Liver (tissue), 9 donors: ENCODE measurements around the gene OGFOD3. TPM values are rescaled to one million over a fixed set of nuclear protein-coding genes. Genes with fewer than 3 reads are reported as not detected.
"Not testable (repeated sequence)": the region's sequence is repeated elsewhere in the genome, so short reads cannot be mapped to it uniquely, and the experiment has no call there.

Experiments
- DNase-seq: peaks from one replicate; pipeline ENCODE4 v3.0.0-alpha.2; 2017; ENCODE audit warnings: low spot score
- H3K27ac ChIP-seq, 2 donors: one replicate each; pipeline ENCODE4 v1.7.0; 2013; ENCODE audit warnings: inconsistent platforms in 2 of 2, low read length in 2 of 2, control low read depth in 1 of 2, low read depth in 1 of 2, mild to moderate bottlenecking in 1 of 2
- H3K27me3 ChIP-seq, 4 donors: one replicate each; pipeline versions ENCODE4 v1.6.1 to v1.7.0; 2013; ENCODE audit warnings: low read length in 3 of 4, inconsistent platforms in 1 of 4, mild to moderate bottlenecking in 1 of 4, moderate library complexity in 1 of 4; ENCODE audit not compliant: control insufficient read depth in 4 of 4, insufficient read depth in 4 of 4
- H3K36me3 ChIP-seq, 4 donors: one replicate each; pipeline versions ENCODE4 v1.6.1 to v1.7.0; 2013; ENCODE audit warnings: low read length in 3 of 4, mild to moderate bottlenecking in 3 of 4, low read depth in 1 of 4, moderate library complexity in 1 of 4; ENCODE audit not compliant: control insufficient read depth in 4 of 4, insufficient read depth in 3 of 4
- H3K4me1 ChIP-seq, 4 donors: one replicate each; pipeline versions ENCODE4 v1.6.1 to v1.7.0; 2013; ENCODE audit warnings: low read length in 3 of 4, mild to moderate bottlenecking in 3 of 4, moderate library complexity in 1 of 4; ENCODE audit not compliant: control insufficient read depth in 4 of 4, insufficient read depth in 4 of 4
- H3K4me3 ChIP-seq, 3 donors: one replicate each; pipeline versions ENCODE4 v1.6.1 to v1.7.0; 2013; ENCODE audit warnings: low read length in 3 of 3, control low read depth in 1 of 3, low read depth in 1 of 3, mild to moderate bottlenecking in 1 of 3
- H3K9ac ChIP-seq, 2 donors: one replicate each; pipeline ENCODE4 v1.7.0; 2013; ENCODE audit warnings: low read length in 2 of 2, mild to moderate bottlenecking in 2 of 2, moderate library complexity in 2 of 2, control low read depth in 1 of 2, low read depth in 1 of 2
- H3K9me3 ChIP-seq, 4 donors: one replicate each; pipeline versions ENCODE4 v1.6.1 to v1.7.0; 2013; ENCODE audit warnings: low read length in 3 of 4; ENCODE audit not compliant: control insufficient read depth in 4 of 4
- ATF3 ChIP-seq: IDR thresholded peaks from 2 replicates; pipeline ENCODE4 v1.6.1; 2016; ENCODE audit warnings: antibody characterized with exemption
- CTCF ChIP-seq: fragments of 150-350 bp; IDR thresholded peaks from 2 replicates; pipeline ENCODE4 v1.5.1; 2017; ENCODE audit warnings: improper control_type of control experiment, low read depth, low read length; ENCODE audit not compliant: missing input control
- EGR1 ChIP-seq, 2 donors: IDR thresholded peaks; 2 replicates each; pipeline ENCODE4 v1.6.1; 2016 to 2018; ENCODE audit warnings: antibody characterized with exemption in 2 of 2, low read depth in 2 of 2
- FOXA1 ChIP-seq: IDR thresholded peaks from 2 replicates; pipeline ENCODE4 v1.6.1; 2016; ENCODE audit warnings: antibody characterized with exemption
- FOXA2 ChIP-seq: IDR thresholded peaks from 2 replicates; pipeline ENCODE4 v1.6.1; 2016; ENCODE audit warnings: antibody characterized with exemption
- GABPA ChIP-seq, 2 donors: IDR thresholded peaks in 1 of 2; conservative IDR thresholded peaks in 1 of 2; 2 replicates each; pipeline ENCODE4 v1.6.1; 2016; ENCODE audit warnings: antibody characterized with exemption in 2 of 2, mild to moderate bottlenecking in 1 of 2, moderate library complexity in 1 of 2
- HNF4A ChIP-seq, 2 donors: conservative IDR thresholded peaks; 2 replicates each; pipeline ENCODE4 v1.6.1; 2016; ENCODE audit warnings: antibody characterized with exemption in 2 of 2, mild to moderate bottlenecking in 2 of 2
- HNF4G ChIP-seq: IDR thresholded peaks from 2 replicates; pipeline ENCODE4 v1.6.1; 2016; ENCODE audit warnings: antibody characterized with exemption
- JUND ChIP-seq, 2 donors: IDR thresholded peaks; 2 replicates each; pipeline ENCODE4 v1.6.1; 2016; ENCODE audit warnings: antibody characterized with exemption in 2 of 2
- RAD21 ChIP-seq, 2 donors: IDR thresholded peaks; 2 replicates each; pipeline ENCODE4 v1.6.1; 2016; ENCODE audit warnings: antibody characterized with exemption in 2 of 2, mild to moderate bottlenecking in 2 of 2
- TAF1 ChIP-seq: conservative IDR thresholded peaks from 2 replicates; pipeline ENCODE4 v1.6.1; 2016; ENCODE audit warnings: antibody characterized with exemption, mild to moderate bottlenecking
- YY1 ChIP-seq: IDR thresholded peaks from 2 replicates; pipeline ENCODE4 v1.6.1; 2016; ENCODE audit warnings: antibody characterized with exemption, mild to moderate bottlenecking
- whole genome bisulfite sequencing: extraction: QIAGEN DNeasy Blood & Tissue Kit; methylation state at CpG from one replicate; pipeline ENCODE4 v1.1.7; 2013; 5-methylcytosine and 5-hydroxymethylcytosine counted together
- polyA plus RNA-seq, 2 donors: library from polyadenylated mRNA; stranded (reverse) in 1 of 2; unstranded in 1 of 2; fragments of 200-250 nt in 1 of 2; fragments of >200 nt in 1 of 2; fragmentation: Nextera tagmentation in 1 of 2; extraction: Ambion mirVana in 1 of 2; gene quantifications; one replicate each; pipeline versions ENCODE4 v1.2.1 to v1.2.3, GENCODE V29; 2013 to 2015
- total RNA-seq, 2 donors: library from RNA; depleted of rRNA; stranded (reverse); fragments of >200 nt; gene quantifications; one replicate each; pipeline ENCODE4 v1.2.3, GENCODE V29; 2014
- TF ChIP-seq, protein P1 (sequence below): IDR thresholded peaks from 2 replicates; pipeline ENCODE4 v1.6.1; 2016; ENCODE audit warnings: antibody characterized with exemption, mild to moderate bottlenecking
- TF ChIP-seq, protein P2 (sequence below): IDR thresholded peaks from 2 replicates; pipeline ENCODE4 v1.6.1; 2016; ENCODE audit warnings: antibody characterized with exemption
- donor health status: healthy.
- donor health status: healthy.
- donor health status: healthy.
- donor health status: healthy.
- donor health status: healthy.

Gene OGFOD3
- total and polyA plus RNA-seq, 4 donors: 15.0 to 23.2 (median 18.5) TPM

- 73% methylated on average over 9 of the region's 9 CpGs for WGBS
- no peaks in the 10 kb centered on the region for H3K36me3 ChIP-seq
- no peak overlapping the region for H3K27ac ChIP-seq
- H3K4me3 ChIP-seq: no peak overlapping the region
- H3K9me3 ChIP-seq: no peaks in the 10 kb centered on the region
- TF ChIP-seq RAD21 (IDR thresholded peaks at IDR 0.05) (no peak), FOXA1 (no peak), YY1 (no peak), HNF4A (conservative IDR thresholded peaks at IDR 0.05) (no peak), GABPA (IDR thresholded peaks at IDR 0.05 in 1 of 2, conservative IDR thresholded peaks at IDR 0.05 in 1 of 2) (no peak), JUND (IDR thresholded peaks at IDR 0.05) (no peak), TAF1 (no peak), ATF3 (no peak), CTCF (no peak), HNF4G (no peak), FOXA2 (no peak), EGR1 (IDR thresholded peaks at IDR 0.05; ENCODE audit: low read depth in 2 of 2) (no peak)
- TF ChIP-seq, protein P1, sequence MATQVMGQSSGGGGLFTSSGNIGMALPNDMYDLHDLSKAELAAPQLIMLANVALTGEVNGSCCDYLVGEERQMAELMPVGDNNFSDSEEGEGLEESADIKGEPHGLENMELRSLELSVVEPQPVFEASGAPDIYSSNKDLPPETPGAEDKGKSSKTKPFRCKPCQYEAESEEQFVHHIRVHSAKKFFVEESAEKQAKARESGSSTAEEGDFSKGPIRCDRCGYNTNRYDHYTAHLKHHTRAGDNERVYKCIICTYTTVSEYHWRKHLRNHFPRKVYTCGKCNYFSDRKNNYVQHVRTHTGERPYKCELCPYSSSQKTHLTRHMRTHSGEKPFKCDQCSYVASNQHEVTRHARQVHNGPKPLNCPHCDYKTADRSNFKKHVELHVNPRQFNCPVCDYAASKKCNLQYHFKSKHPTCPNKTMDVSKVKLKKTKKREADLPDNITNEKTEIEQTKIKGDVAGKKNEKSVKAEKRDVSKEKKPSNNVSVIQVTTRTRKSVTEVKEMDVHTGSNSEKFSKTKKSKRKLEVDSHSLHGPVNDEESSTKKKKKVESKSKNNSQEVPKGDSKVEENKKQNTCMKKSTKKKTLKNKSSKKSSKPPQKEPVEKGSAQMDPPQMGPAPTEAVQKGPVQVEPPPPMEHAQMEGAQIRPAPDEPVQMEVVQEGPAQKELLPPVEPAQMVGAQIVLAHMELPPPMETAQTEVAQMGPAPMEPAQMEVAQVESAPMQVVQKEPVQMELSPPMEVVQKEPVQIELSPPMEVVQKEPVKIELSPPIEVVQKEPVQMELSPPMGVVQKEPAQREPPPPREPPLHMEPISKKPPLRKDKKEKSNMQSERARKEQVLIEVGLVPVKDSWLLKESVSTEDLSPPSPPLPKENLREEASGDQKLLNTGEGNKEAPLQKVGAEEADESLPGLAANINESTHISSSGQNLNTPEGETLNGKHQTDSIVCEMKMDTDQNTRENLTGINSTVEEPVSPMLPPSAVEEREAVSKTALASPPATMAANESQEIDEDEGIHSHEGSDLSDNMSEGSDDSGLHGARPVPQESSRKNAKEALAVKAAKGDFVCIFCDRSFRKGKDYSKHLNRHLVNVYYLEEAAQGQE: no peak
- TF ChIP-seq, protein P2, sequence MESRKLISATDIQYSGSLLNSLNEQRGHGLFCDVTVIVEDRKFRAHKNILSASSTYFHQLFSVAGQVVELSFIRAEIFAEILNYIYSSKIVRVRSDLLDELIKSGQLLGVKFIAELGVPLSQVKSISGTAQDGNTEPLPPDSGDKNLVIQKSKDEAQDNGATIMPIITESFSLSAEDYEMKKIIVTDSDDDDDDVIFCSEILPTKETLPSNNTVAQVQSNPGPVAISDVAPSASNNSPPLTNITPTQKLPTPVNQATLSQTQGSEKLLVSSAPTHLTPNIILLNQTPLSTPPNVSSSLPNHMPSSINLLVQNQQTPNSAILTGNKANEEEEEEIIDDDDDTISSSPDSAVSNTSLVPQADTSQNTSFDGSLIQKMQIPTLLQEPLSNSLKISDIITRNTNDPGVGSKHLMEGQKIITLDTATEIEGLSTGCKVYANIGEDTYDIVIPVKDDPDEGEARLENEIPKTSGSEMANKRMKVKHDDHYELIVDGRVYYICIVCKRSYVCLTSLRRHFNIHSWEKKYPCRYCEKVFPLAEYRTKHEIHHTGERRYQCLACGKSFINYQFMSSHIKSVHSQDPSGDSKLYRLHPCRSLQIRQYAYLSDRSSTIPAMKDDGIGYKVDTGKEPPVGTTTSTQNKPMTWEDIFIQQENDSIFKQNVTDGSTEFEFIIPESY: no peak
- no peaks in the 10 kb centered on the region for H3K27me3 ChIP-seq
- DNase-seq: no peak
- H3K4me1 ChIP-seq: peaks cover 0 to 4% (median 2%) of the 10 kb centered on the region in 4 donors
- no peak overlapping the region for H3K9ac ChIP-seq
Observed at GRCh38 chr17:82348434-82348833, 70.0 kb downstream of the OGFOD3 start.

GRCh38 chr17:82347994-82348393 lies 70.4 kb downstream of the OGFOD3 start:
- not testable (repeated sequence) for H3K27ac ChIP-seq, H3K27me3 ChIP-seq, H3K4me3 ChIP-seq, H3K9me3 ChIP-seq, DNase-seq, H3K36me3 ChIP-seq, H3K9ac ChIP-seq, H3K4me1 ChIP-seq
- 86% methylated on average over 11 of the region's 11 CpGs for WGBS
